ENCODE data around the gene FHL5.
A peak's percentile ranks its signal among the peaks of the same experiment; 100 is the strongest.
"Not testable (repeated sequence)": the region's sequence is repeated elsewhere in the genome, so short reads cannot be mapped to it uniquely, and the experiment has no call there.

FHL5 gene, protein sequence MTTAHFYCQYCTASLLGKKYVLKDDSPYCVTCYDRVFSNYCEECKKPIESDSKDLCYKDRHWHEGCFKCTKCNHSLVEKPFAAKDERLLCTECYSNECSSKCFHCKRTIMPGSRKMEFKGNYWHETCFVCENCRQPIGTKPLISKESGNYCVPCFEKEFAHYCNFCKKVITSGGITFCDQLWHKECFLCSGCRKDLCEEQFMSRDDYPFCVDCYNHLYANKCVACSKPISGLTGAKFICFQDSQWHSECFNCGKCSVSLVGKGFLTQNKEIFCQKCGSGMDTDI

GRCh38 chr6:96562886-96563285 is at the start of gene FHL5:
FHL5 (plus strand) TSS chr6:96563128; CDS start chr6:96603614, 40,486 bp downstream.
- DNase-seq = no peak

GRCh38 chr6:96520171-96521115 is 42.5 kb upstream of the FHL5 start:
- no peak for DNase-seq

- no peak for DNase-seq
Measured at GRCh38 chr6:96521306-96521643, 41.7 kb upstream of the FHL5 start.

- peak; percentile 97 for DNase-seq
Measured at GRCh38 chr6:96521644-96522464, 41.1 kb upstream of the FHL5 start, which contains the start of gene UFL1. UFL1 (plus strand) TSS chr6:96521806; CDS start chr6:96521874, 68 bp downstream.

DNA sequence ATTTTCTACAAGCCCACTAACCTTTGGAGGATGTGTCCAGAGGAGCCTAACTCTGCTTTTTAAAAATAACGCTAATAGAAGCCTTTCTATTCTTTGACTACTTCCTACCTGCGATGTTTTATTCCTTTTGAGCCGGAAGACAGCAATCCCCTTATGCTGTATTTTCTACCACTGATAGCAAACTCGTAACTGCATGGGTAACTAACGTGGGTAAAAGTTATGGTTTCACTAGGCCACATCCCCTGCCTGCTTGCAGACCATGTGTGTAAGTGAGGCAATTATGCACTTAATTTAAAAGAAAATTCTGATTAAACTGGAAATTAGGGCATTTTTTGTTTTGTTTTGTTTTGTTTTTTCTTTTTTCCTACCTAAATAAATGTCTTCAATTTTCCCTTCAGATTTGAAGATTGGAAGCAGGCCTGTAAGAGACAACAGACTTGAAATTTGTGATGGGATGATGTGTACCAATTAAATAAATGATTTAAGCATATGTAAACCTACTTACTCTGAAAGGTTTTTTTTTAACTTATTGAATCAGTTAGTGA is 40.4 kb upstream of the FHL5 start:
- no peak for DNase-seq

DNA sequence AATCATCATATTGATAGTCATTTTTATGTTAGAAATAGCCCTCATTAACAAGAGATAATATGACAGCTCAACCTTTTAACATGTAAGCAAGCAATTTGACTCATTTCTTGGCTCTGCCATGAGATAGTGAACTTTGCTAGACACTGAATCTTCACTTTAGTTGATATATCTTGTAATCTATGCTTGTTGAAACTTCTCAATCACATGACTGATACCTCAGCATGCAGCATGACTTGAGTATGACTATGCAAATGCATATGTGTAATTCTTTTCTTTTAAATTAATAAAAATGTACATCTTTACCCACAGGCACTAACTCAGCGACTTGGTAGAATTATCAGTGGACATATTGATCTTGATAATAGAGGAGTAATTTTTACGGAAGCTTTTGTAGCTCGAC is 34.7 kb upstream of the FHL5 start:
- DNase-seq = no peak

GRCh38 chr6:96532399-96532798 is 30.5 kb upstream of the FHL5 start:
- DNase-seq = no peak

DNA sequence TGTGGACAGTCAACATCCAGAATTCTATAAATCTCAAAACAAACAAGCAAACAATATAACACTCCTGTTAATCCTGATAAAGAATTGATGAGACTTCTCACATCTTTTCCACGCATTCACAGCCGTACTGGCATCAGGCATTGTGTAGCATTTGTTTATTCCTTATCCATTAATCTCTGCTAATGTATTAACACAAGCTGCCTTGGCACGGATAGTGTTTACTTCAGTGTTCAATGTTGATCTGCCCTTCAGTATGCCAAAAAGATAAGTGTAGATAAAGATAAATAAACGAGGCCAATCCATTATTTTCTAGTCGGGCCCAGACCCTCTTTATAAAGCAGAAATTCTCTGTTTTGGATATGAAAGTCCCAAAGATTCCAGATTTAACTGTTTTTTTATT is 25.2 kb upstream of the FHL5 start:
- no peak for DNase-seq

GRCh38 chr6:96542702-96543101 is 20.2 kb upstream of the FHL5 start:
- no peak for DNase-seq

DNA sequence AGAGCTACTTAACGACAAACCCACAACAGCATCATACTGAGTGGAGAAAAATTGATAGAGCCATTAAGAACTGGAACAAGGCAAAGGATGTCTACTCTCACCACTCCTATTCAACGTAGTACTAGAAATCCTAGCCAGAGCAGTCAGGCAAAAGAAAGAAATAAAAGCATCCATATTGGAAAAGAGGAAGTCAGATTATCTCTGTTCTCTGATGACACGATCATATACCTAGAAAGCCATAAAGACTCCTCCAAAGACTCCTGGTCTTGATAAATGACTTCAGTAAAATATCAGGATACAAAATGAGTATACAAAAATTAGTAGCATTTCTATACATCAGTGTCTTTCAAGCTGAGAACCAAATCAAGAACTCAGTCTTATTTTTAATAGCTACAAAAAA is 17.0 kb upstream of the FHL5 start:
- DNase-seq = no peak

GRCh38 chr6:96547654-96548053 is 15.3 kb upstream of the FHL5 start:
- DNase-seq = no peak

DNA sequence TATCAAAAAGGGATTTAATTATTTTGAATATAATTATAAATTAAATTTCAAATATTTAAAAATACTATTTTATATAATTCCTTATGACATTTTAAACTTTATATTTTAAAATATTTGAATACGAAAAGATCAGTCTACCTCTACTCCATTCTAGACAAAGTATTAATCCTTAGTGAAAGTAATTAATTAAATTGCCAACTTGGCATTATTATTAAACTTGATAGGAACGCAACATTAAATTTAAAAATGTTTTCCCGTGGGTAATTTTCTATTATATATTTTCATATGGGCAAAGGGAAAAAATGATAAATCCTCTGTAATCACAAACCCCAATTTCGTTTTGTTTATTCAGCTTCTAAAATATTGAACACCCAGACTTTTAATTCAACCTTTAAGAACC is 8.4 kb upstream of the FHL5 start:
- DNase-seq = no peak

- DNase-seq = not testable (repeated sequence)
Measured at GRCh38 chr6:96559740-96560139, 3.2 kb upstream of the FHL5 start.

DNA sequence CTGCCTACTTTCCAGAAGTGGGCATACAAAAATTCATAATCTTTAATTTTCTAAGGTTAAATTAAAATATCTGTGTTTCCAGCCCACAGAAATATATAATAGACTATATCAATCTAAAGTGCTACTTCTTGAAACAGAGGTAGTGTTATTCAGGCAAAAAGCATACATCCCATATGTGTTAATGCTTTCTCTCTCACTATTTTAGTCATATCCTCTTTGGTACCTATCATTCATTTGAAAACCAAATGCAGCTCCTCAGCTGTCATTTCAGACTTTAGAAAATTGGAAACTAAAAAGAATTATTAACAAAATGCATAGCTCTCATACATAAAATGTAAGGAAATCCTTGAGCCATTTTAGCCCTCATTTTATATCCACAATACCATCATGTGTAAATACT is 925 bp downstream of the FHL5 start:
- DNase-seq = no peak

DNA sequence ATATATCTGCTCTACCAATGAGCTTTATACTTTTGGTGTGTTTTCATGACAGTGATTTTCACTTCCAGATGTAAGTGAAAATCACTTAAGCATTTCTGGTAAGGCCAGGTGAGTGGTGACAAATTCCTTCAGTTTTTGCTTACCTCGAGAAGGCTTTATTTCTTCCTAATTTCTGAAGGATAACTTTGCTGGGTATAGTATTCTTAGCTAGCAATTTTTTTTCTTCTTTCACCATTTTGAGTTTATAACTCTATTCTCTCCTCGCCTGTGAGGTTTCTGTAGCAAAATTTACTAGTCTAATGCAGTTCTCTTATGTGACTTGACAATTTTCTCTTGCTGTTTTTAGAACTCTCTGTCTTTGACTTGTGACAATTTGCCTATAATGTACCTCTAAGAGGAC is 7.1 kb downstream of the FHL5 start:
- no peak for DNase-seq

DNA sequence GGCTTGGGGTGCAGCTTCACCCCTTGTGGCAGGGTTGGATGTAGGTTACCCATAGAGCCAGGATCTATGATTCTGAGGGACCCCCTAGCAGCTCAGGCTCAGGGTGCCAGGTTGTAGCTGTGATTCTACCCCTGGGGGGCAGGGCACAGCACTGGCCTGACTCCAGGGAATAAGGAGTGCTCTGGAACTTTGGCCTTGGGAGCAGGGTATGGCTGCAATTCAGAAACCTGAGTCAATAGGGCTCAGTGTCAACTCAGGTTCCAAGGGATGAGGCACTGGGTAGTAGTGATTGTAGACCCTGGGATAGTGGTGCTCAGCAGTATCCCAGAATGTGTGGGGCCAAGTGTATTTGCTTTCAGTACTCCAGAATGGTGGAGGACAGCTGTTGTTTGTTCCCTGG is 8.6 kb downstream of the FHL5 start:
- no peak for DNase-seq

DNA sequence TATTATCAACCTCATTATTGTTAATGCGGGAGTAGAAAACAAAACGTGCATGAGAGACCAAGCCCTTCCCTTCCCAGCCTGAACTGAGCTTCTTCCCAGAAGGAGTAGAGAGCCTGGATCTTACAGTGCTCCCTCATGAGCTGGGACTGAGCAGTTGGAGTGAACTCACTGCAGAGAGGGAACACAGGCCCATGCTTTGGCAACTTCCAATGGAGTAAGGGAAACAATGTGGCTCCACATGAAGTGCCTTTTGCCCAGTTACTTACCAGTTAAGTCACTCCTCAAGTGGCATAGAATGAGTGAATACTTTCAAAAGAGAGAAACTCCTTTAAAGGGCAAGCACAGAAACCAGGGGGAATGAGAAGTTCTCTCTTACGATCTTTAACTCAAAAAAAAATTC is 12.4 kb downstream of the FHL5 start:
- DNase-seq = no peak

DNA sequence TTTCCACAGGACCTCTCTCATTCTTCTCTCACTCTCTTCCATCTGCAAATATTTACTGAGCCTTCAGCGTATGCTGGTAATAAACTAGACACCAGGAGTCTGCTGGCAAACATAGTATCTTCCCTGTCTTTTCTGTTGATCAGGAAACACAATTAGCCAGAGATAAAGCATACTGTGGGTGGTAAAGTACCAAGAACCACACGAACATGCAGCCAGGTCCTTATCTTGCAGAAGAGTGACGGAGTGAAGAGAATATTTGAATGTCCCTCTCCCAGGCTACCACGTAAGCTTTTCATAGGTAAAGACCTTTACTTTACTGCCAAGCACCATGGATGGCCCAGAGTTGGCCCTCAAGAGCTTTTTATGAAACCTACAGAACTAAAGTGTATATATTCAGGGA is 13.3 kb downstream of the FHL5 start:
- no peak for DNase-seq

- DNase-seq = no peak
Measured at GRCh38 chr6:96582021-96582420, 19.1 kb downstream of the FHL5 start.

- DNase-seq = no peak
Measured at GRCh38 chr6:96582436-96582835, 19.5 kb downstream of the FHL5 start.

DNA sequence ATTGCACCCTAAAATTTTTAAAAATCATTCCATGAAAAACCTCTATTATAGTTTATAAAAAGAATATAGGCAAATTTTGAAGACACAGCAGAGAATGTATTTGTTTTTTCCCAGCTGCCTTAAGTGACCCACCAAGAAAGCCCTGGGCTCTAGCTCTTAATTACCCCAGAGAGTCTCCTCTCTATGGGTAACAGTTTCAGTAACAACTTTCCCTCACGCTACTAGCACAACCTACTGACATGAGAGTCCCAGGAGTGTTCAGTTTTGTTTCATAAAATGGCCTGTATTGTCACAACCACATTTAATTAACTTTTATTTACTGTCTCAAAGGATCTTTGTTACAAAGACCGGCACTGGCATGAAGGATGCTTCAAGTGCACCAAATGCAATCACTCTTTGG is 41.5 kb downstream of the FHL5 start:
- DNase-seq = peak; percentile 81

- no peak for DNase-seq
Measured at GRCh38 chr6:96608074-96608473, 45.1 kb downstream of the FHL5 start.

DNA sequence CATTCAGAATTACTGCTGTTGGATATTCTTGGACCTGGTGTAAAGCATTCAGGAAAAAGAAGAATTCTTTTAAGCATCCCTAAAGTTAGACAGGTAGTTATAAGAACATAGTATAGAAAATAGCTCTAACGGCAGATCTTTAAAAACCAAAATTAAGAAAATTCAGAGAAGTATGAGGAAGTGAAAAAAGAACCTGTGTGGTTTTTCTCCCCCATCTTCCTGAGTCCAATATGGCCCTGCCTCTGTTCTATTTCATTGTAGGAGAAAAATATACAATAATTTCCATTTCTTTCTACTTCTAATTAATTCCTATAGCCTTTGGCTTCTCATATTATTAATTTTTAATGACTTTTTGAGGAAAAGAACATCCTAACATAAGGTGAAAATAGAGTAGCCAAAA is 47.1 kb downstream of the FHL5 start:
- DNase-seq = no peak
